HG03378 (cell line): ENCODE results near the gene MTUS2.

Source experiments
- ATAC-seq: cut with Tn5 transposase; IDR thresholded peaks from one replicate; pipeline ENCODE4 v1.9.1; 2021; ENCODE audit warnings: mild to moderate bottlenecking, moderate library complexity; ENCODE audit not compliant: unreplicated experiment

MTUS2 gene

GRCh38 chr13:29499506-29500165 is 679.5 kb downstream of the MTUS2 start:
- ATAC-seq: no peak

DNA sequence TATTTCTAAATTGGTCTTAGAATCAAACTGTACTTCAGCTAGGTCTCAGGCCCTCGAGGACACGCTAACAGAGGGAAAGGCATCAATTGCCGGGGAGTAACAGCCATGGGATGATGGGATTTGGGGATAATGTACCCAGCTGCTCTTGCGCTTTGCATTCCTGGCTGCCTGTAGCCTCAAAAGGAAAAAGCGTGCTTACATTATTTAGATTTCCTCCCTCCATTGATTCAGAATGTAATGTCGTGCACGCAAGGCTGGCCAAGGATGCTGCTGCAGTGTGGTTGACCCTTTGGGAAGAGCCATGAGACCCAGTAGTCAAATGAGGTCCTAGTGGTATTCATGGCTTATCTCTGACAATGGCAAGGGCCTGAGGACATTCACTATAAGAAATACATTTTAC is 680.2 kb downstream of the MTUS2 start:
- no peak for ATAC-seq

DNA sequence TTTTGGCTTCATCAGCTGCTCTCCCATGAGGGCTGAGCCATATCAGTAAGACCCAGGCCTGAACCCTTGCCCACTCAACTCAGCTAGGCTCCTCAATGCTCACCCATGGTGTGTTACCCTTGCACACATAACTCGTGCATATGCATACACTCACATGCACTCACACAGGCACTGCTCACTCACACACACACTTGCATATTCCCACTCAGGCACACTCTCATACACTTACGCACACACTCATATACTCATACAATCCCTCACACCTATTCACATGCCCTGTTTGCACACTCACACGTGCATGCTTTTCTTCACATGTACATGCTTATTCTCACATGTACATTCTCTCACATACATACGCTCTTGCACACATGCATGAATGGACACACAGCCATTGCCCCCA is 681.5 kb downstream of the MTUS2 start:
- no peak for ATAC-seq

DNA sequence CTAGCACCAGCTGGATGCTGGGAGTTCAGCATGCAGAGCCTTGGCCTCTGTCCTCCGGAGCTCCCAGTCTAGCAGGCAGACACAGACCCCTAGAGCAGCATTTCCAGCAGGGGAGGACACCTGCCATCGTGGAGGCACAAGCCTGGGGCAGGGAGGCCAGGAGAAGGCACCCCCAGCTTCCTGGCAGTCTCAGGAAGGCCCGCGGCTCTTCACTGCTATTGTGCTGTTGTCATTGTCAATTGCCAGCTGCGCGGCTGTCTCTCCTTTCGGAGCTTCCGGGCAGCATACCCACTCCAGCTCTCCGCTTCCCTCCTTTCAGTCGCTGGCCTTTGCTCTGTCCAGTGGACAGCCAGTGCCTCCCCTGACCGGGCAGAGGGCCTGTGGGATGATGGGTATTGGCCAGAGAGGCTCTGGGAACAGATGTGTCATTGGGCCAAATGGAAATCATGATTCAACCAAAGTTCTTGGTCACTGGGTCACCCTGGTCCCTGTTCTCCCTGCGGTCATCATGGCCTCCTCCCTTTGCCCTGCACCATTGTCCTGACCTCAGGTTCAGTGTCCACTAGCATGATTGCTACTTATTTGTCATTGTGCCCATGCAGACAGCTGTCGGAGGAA is 682.4 kb downstream of the MTUS2 start:
- ATAC-seq: no peak

DNA sequence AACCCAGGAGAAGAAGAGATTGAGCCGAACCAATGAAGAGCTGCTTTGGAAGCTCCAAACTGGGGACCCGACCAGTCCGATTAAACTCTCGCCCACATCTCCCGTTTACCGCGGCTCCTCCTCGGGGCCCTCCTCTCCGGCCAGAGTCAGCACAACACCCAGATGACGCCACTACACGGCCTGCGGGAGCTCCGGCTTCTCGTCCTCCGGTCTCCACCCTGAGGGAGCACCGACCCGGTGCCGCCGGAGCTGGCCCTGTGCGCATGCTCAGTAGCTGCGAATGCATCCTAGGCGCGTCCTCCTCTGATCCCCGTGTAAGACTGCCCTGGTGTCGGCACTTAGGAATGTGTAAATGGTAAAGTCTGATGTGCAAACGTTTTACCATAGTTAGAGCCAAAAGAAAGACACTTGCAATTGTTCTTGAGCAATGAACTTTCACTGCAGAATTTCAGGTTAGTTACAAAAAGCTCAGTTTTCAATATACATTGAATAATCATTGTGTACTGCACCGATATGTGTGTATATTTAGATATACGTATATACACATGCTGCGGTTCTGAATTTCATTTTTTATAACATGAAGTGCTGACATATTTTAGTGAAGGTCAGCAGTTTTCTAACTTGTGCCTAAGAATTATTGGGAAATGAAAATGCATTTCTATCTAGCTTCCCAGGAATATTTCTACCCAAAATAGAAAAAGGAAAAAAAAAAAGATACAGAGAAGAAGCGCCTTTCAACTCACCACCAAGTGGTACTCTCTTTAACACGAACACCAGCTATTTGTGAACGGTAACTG is 683.1 kb downstream of the MTUS2 start:
- no peak for ATAC-seq

DNA sequence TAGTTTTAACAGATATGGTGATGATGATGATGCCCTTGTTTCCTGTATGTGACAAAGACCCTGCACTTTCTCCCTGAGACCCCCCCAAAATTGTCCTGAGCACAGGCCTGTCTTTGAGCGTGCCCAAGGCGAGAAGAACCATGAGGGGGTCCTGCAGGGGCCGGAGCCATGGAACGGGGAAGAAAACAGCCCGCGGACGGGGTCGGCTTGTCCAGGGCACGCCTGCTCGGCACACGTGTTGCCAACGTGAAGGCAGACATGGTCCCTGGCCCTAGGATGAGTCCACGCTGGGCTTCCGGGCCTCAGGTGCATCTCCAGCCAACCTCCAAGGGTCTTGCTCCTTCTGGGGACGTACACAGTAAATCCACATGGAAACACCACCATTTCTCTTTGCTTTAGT is 684.6 kb downstream of the MTUS2 start:
- no peak for ATAC-seq

DNA sequence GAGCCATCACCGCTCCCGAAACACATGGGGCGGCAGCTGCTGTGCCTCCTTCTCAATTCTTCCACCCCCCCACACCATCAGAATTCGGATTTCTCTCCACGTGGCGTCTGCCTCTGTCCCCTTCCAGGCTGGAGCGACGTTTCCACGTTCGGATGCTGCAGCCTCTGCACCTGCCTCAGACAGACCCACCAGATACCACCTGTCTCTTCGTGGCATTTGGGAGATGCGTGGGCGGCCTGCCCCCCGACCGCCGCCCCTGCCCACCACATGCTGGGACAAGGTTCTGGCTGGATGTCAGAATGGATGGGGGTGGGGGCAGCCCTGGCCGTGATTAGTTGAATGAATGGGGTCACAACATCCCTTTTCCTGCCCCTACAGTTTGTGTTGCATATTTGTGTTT is 685.4 kb downstream of the MTUS2 start:
- ATAC-seq: no peak

- ATAC-seq: no peak
Measured at GRCh38 chr13:29505950-29506349, 685.8 kb downstream of the MTUS2 start.

DNA sequence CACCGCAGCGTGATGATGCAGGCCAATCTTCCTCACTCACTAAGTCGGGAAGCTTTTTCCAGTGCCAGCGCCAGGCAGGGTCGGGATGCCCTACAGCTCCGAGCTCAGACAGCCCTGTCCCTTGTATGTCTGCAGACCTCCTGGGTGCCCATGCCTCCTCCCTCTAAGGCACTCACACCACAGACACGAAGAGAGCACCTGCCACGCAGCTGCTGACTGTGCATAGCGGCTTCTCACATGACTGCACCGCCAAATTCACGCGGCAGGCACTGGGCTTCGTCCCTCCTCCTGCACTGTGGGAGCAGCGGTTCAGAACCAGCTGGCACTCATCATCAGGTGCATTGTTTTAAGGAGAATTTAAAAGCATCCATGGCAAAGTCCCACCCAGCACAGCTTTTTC is 687.2 kb downstream of the MTUS2 start:
- no peak for ATAC-seq

DNA sequence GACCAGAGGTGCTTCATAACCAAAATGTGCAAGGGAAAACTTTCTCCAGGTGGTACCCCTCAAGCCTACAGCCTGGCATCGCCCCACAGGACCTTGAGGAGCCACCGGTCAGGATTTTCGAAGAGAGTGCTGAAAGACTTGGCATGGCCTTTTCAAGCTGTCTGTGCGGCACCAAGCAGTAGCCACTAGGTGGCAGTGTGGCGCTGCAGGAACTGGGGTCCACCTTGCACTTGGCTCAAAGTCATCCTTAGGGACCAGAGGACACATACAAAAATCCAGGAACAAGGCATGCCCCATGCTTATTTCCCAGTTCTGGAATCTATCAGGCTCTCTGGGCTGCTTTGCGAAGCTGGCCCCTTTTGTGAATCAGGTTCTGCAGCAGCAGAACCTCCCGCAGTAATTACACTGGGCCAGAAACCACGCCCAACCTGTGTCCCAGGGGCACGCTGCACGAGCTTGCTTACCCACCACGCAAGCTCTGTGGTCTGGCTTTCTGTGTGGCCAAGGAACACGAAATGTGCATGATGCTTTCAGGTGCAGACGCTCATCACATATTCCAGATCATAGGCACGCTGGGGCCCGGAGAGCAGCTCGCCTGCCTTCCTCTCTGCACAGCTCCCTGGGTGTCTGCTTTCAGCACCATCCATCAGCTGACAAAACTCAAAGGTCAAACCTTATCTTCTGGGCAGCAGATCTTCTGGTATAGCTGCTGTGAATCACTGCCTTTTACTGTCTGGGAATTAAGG is 688.2 kb downstream of the MTUS2 start:
- no peak for ATAC-seq

- ATAC-seq: no peak
Measured at GRCh38 chr13:29508876-29509252, 688.7 kb downstream of the MTUS2 start.

- ATAC-seq: no peak
Measured at GRCh38 chr13:29509999-29510589, 690.0 kb downstream of the MTUS2 start.

DNA sequence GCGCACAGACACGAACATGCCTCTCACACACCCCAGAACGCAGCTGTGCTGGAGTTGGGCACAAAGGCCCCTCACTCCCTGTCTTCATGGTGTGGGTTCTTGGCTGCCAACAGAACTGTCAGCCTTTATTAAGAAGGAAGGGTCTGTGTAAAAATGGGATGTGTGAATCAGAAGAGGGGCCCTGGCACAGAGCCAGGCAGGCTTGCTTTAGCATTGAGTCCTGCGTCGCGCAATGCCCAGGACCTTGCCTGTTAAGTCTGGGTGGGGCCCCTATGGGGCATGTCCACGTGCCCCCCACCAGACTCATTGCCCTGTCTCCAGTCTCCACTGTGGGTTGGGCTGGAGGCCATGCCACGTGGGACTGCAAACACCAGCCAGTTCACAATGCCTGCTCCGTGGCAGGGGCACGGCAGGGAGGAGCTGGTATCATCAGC is 690.5 kb downstream of the MTUS2 start:
- ATAC-seq: no peak

DNA sequence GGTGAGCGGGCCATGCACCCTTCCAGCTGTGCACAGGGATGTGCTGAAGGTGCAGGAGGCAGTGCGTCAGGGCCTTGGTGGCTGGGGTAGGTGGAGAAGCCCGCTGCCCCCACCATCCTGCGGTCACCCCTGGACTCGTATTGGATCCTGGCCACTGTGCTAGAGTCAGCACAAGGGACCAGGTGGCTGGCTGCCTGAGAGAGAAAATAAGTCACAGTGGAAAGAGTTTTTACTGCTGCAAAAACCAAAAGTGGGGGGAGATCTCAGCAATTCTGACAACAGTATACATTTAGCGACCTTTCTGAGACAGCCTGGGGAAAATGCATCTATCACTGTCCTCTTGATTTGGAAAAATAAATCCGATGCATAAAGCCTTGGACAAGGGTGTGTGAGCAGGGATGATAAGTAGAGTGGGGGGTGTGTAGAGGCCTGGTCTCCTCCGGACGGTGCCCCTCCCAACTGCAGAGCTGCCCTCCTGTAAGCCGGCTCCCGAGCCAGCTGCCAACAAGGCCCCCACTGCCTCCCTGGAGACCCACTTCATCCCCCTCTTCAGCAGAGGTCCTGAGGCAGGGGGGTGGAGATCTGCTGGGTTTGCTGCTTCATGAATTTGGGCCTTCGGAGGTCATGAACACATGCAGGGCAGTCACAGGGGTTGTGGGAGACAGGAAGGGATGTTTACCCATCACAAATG is 691.1 kb downstream of the MTUS2 start:
- no peak for ATAC-seq

- ATAC-seq: no peak
Measured at GRCh38 chr13:29511980-29512379, 691.8 kb downstream of the MTUS2 start.

DNA sequence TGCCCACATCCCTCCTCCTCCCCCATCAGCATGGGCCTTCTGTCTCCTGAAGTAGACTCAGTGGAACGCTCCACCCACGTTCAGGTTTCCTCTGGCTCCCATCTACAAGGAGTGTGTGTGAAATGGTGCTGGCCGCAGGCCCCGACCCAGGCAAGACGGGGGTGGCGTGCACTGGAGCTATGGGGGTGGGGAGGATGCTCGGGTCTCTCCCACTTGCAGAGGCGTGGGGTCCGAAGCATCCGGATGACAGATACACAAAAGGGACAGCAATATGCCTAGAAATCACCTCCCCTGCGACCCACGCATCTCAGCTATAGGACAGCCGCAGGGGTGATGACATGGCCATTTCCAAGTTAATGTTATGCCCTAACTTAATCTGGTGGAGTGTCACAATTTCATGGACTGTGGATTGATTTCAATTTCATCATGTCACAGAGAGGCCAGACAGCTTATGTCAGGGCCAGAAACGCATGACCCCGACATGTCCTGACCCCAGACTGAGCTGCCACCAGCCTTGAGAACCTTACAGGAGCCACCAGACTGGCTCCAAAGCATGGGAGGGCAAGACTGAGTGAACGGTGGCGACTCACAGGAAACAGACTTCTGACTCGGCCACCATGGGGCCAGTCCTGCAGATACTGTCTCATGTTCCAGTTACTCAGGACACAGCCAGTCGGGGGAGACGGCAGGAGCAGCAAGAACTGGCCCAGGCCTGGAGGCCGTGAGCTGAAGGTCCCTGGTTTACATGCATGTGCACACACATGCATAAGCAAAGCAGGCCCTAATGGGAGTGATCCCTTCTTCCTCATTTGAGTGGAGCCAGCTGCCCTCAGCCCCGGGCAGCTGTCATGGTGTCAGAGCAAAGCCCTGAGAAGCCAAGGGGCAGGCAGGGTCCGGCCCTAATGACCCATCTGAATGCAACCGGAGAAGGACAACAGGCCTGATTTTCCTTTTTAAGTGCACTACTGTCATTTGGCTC is 693.2 kb downstream of the MTUS2 start:
- ATAC-seq: no peak

DNA sequence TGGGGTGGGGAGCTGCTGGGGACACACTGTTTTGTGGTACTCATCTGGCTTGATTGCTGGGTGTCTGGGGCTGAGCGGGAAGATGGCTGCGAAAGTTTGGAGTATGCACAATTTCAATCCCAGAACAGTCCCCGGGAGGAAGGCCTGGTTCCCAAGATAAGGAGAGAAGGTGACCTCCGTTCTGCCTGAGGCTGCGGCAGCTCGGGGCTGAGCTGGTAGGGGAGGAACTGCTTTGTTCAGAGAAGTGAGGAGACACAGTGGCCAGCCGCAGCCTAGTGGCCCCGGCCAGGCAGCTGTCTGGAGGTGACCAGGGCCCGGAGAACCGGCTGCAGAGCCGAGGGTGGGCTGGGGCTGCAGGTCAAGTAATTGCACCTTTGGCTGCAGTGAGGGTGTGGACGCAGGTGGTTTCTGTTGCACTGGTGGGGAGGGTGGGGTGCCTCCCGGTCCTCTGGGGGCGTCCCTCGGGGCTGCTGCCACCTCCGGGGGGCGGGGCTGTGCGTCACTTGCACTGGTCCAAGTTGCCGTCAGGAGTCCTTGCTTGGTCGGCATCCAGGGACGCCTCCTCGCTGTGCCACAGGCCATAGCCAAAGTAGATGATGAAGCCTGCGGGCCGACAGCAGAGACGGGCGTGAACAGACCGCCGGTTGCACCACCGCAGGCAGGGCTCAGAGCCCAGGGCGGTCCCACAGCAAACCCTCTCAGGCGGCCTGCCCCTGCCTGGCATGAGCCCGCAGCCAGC is 694.0 kb downstream of the MTUS2 start:
- no peak for ATAC-seq

GRCh38 chr13:29514720-29515310 is 694.7 kb downstream of the MTUS2 start:
- no peak for ATAC-seq
